ENCODE results near the gene TMBIM1. TPM values are rescaled to one million over a fixed set of nuclear protein-coding genes. Genes with fewer than 3 reads are reported as not detected.
"Not testable (repeated sequence)": the region's sequence is repeated elsewhere in the genome, so short reads cannot be mapped to it uniquely, and the experiment has no call there.

The TMBIM1 gene
- polyA plus RNA-seq, 2 donors: 196 to 231 TPM

DNA sequence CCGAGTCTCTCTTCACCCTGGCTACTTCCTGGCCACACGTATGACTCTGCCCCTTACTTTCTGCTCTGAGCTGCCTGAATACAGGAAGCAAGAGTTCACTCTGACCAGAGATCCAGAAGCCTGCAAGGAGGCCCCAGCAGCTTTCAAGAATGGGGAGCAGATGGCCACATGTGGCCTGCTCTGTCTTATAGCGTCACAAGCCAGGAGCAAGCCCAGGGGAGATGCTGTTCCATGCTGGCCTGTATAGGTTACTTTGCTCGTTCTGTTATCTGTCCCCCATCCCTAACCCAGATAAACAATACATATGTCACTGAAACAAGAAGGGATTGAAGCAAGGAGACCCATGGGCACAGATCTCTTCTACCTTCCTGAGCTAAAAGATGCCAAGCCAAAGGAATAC, 17.7 kb downstream of the TMBIM1 start:
- Histone ChIP-seq H3K36me3 (ENCODE audit: control insufficient read depth in 2 of 2, insufficient read depth in 2 of 2, low read length in 1 of 2) (peaks cover 24 to 61% of the 10 kb centered on the region in 2 donors), H3K27ac (ENCODE audit: low read depth in 2 of 2, low read length in 1 of 2) (peak overlapping the region; percentile 53 to 54), H3K4me1 (ENCODE audit: control insufficient read depth in 2 of 2, insufficient read depth in 2 of 2, low read length in 1 of 2) (peaks cover 4 to 28% of the 10 kb centered on the region in 2 donors), H3K27me3 (ENCODE audit: control insufficient read depth in 1 of 2, insufficient read depth in 2 of 2, low read length in 2 of 2) (no peaks in the 10 kb centered on the region), H3K4me3 (ENCODE audit: low read depth in 1 of 2, low read length in 2 of 2) (no peak overlapping the region), H3K9me3 (ENCODE audit: control insufficient read depth in 2 of 2, insufficient read depth in 1 of 2, low read depth in 1 of 2, low read length in 1 of 2) (no peaks in the 10 kb centered on the region)
- 76 to 77% methylated on average over 4 of the region's 4 CpGs for WGBS, 2 donors

DNA sequence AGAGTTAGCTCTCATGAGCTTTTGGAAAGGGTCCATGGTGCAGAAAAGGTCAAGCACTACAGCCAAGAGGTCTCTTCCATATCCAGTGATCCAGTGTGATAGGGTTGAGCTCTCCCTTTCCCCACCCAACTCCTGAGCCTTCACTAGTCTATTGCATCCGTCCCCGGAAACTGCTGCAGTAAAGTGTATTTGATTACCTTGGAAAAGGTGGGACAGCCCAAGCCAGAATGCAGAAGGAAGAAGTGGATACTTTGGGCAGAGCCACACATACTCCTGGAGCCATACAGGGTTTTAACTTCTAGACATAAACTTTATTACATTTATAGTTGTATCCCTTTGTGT, 18.4 kb downstream of the TMBIM1 start:
- Histone ChIP-seq H3K36me3 (ENCODE audit: control insufficient read depth in 2 of 2, insufficient read depth in 2 of 2, low read length in 1 of 2) (peaks cover 20 to 54% of the 10 kb centered on the region in 2 donors), H3K4me1 (ENCODE audit: control insufficient read depth in 2 of 2, insufficient read depth in 2 of 2, low read length in 1 of 2) (peaks cover 6 to 25% of the 10 kb centered on the region in 2 donors), H3K27me3 (ENCODE audit: control insufficient read depth in 1 of 2, insufficient read depth in 2 of 2, low read length in 2 of 2) (no peaks in the 10 kb centered on the region), H3K27ac (ENCODE audit: low read depth in 2 of 2, low read length in 1 of 2) (peak overlapping the region; percentile 53 to 77), H3K9me3 (ENCODE audit: control insufficient read depth in 2 of 2, insufficient read depth in 1 of 2, low read depth in 1 of 2, low read length in 1 of 2) (no peaks in the 10 kb centered on the region), H3K4me3 (ENCODE audit: low read depth in 1 of 2, low read length in 2 of 2) (no peak overlapping the region)
- 81 to 84% methylated on average over 2 of the region's 2 CpGs for WGBS, 2 donors

- 68 to 74% methylated on average over 8 of the region's 8 CpGs for WGBS, 2 donors
Observed at GRCh38 chr2:218273214-218273907, 18.9 kb downstream of the TMBIM1 start.

GRCh38 chr2:218272531-218273212, 19.6 kb downstream of the TMBIM1 start:
- 14 to 17% methylated on average over 18 of the region's 18 CpGs for WGBS, 2 donors
- peak overlapping the region in 1 of 2 donors; percentile 2 for H3K4me3 ChIP-seq (ENCODE audit: low read depth in 1 of 2, low read length in 2 of 2)
- peaks cover 6 to 17% of the 10 kb centered on the region in 2 donors for H3K4me1 ChIP-seq (ENCODE audit: control insufficient read depth in 2 of 2, insufficient read depth in 2 of 2, low read length in 1 of 2)
- no peaks in the 10 kb centered on the region for H3K27me3 ChIP-seq (ENCODE audit: control insufficient read depth in 1 of 2, insufficient read depth in 2 of 2, low read length in 2 of 2)
- H3K36me3 ChIP-seq (ENCODE audit: control insufficient read depth in 2 of 2, insufficient read depth in 2 of 2, low read length in 1 of 2): peaks cover 20 to 43% of the 10 kb centered on the region in 2 donors
- peak overlapping the region; percentile 87 to 93 for H3K27ac ChIP-seq (ENCODE audit: low read depth in 2 of 2, low read length in 1 of 2)
- no peaks in the 10 kb centered on the region for H3K9me3 ChIP-seq (ENCODE audit: control insufficient read depth in 2 of 2, insufficient read depth in 1 of 2, low read depth in 1 of 2, low read length in 1 of 2)

More at GRCh38 chr2:218273214-218273907, 18.9 kb downstream of the TMBIM1 start:
- Histone ChIP-seq H3K4me1 (ENCODE audit: control insufficient read depth in 2 of 2, insufficient read depth in 2 of 2, low read length in 1 of 2) (peaks cover 6 to 20% of the 10 kb centered on the region in 2 donors), H3K36me3 (ENCODE audit: control insufficient read depth in 2 of 2, insufficient read depth in 2 of 2, low read length in 1 of 2) (peaks cover 20 to 49% of the 10 kb centered on the region in 2 donors), H3K27ac (ENCODE audit: low read depth in 2 of 2, low read length in 1 of 2) (peak overlapping the region; percentile 87 to 89)
- H3K4me3 ChIP-seq (ENCODE audit: low read depth in 1 of 2, low read length in 2 of 2); H3K9me3 ChIP-seq (ENCODE audit: control insufficient read depth in 2 of 2, insufficient read depth in 1 of 2, low read depth in 1 of 2, low read length in 1 of 2); H3K27me3 ChIP-seq (ENCODE audit: control insufficient read depth in 1 of 2, insufficient read depth in 2 of 2, low read length in 2 of 2): not testable (repeated sequence)

DNA sequence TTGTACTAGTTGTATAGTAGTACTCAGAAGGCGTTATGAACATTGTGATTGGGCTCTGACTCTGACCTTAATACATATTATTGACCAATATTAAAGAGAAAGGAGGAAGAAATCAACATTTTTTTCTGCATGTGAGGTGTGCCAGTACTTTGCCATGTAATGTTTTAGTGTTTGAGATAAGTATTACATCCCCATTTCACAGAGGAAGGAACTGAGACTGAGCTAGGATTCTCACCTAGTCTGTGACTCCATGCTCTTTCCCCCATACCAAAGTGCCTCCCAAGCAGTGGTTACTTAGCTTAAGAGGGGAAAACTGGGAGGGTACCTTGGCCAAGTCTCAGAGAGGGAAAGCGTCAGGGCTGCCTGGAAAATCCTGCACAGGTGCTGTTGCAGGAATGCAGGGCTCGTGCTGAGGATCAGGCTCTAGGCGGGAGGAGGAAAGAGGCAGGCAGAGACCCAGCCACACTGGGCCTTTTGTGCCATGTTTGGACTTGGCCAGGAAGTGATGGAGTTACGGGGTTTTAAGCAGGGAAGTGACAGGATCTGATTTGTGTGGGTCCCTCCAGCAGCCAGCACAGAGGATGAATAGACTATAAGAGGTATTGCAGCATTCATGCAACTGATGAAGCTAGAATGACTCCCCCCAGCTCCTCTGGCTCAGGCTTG, 20.3 kb downstream of the TMBIM1 start:
- Histone ChIP-seq H3K27ac (ENCODE audit: low read depth in 2 of 2, low read length in 1 of 2) (peak overlapping the region; percentile 87 to 95), H3K27me3 (ENCODE audit: control insufficient read depth in 1 of 2, insufficient read depth in 2 of 2, low read length in 2 of 2) (no peaks in the 10 kb centered on the region), H3K36me3 (ENCODE audit: control insufficient read depth in 2 of 2, insufficient read depth in 2 of 2, low read length in 1 of 2) (peaks cover 19 to 42% of the 10 kb centered on the region in 2 donors), H3K9me3 (ENCODE audit: control insufficient read depth in 2 of 2, insufficient read depth in 1 of 2, low read depth in 1 of 2, low read length in 1 of 2) (no peaks in the 10 kb centered on the region), H3K4me1 (ENCODE audit: control insufficient read depth in 2 of 2, insufficient read depth in 2 of 2, low read length in 1 of 2) (peaks cover 6 to 15% of the 10 kb centered on the region in 2 donors), H3K4me3 (ENCODE audit: low read depth in 1 of 2, low read length in 2 of 2) (peak overlapping the region; percentile 69 to 77)
- WGBS, 2 donors: 32 to 33% methylated on average over 5 of the region's 5 CpGs

GRCh38 chr2:218271487-218271797, 20.9 kb downstream of the TMBIM1 start:
- 26 to 34% methylated on average over 4 of the region's 4 CpGs for WGBS, 2 donors
- Histone ChIP-seq H3K4me3 (ENCODE audit: low read depth in 1 of 2, low read length in 2 of 2) (peak overlapping the region; percentile 69 to 77), H3K4me1 (ENCODE audit: control insufficient read depth in 2 of 2, insufficient read depth in 2 of 2, low read length in 1 of 2) (peaks cover 6 to 15% of the 10 kb centered on the region in 2 donors), H3K27me3 (ENCODE audit: control insufficient read depth in 1 of 2, insufficient read depth in 2 of 2, low read length in 2 of 2) (no peaks in the 10 kb centered on the region), H3K36me3 (ENCODE audit: control insufficient read depth in 2 of 2, insufficient read depth in 2 of 2, low read length in 1 of 2) (peaks cover 14 to 41% of the 10 kb centered on the region in 2 donors), H3K27ac (ENCODE audit: low read depth in 2 of 2, low read length in 1 of 2) (peak overlapping the region; percentile 87 to 95), H3K9me3 (ENCODE audit: control insufficient read depth in 2 of 2, insufficient read depth in 1 of 2, low read depth in 1 of 2, low read length in 1 of 2) (no peaks in the 10 kb centered on the region)

DNA sequence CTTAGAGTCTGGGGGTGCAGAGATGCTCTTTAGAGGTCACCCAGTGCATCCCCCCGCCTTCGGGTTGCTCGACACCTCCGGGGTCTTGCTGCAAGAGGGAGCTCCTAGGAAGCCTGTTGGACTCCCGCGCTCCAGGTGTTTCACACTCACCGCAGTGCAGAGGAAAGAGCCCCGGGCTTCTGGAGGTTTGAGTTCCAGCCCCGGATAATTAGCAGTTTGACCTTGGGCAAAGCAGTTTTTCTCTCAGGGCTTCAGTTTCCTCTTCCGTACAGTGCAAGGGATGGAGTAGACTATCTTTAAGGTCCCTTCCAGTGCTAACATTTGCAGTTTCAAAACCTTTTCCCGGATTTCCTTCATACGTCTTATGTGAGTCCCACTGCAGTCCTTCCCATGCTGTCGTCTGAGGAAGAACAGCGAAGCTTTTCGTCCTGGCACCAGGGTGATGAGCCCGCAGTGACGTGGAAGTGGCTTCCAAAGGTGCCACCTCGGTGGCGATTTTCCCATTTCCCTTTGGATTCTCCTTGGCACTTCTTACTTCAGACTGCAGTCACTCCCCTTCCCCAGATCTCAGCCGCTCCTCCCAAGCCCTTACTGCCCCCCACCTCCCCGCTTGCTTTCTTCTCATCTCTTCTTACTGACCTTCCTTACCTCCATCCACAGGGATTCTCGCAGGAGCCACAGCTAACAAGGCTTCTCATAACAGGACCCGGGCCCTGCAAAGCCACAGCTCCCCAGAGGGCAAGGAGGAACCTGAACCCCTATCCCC, 21.4 kb downstream of the TMBIM1 start:
- H3K27ac ChIP-seq (ENCODE audit: low read depth in 2 of 2, low read length in 1 of 2): peak overlapping the region; percentile 87 to 95
- peaks cover 6 to 15% of the 10 kb centered on the region in 2 donors for H3K4me1 ChIP-seq (ENCODE audit: control insufficient read depth in 2 of 2, insufficient read depth in 2 of 2, low read length in 1 of 2)
- H3K4me3 ChIP-seq (ENCODE audit: low read depth in 1 of 2, low read length in 2 of 2): peak overlapping the region; percentile 69 to 77
- WGBS, 2 donors: 5 to 6% methylated on average over 23 of the region's 23 CpGs
- no peaks in the 10 kb centered on the region for H3K9me3 ChIP-seq (ENCODE audit: control insufficient read depth in 2 of 2, insufficient read depth in 1 of 2, low read depth in 1 of 2, low read length in 1 of 2)
- H3K27me3 ChIP-seq (ENCODE audit: control insufficient read depth in 1 of 2, insufficient read depth in 2 of 2, low read length in 2 of 2): no peaks in the 10 kb centered on the region
- peaks cover 11 to 43% of the 10 kb centered on the region in 2 donors for H3K36me3 ChIP-seq (ENCODE audit: control insufficient read depth in 2 of 2, insufficient read depth in 2 of 2, low read length in 1 of 2)

GRCh38 chr2:218269900-218270720, 22.2 kb downstream of the TMBIM1 start, which contains the start of the genes AAMP and PNKD:
Gene AAMP (minus strand): TSS chr2:218270137. CDS start chr2:218270086, 51 bp downstream.
Gene PNKD (plus strand): TSS chr2:218270519. CDS start chr2:218270536, 17 bp downstream.
- peaks cover 11 to 43% of the 10 kb centered on the region in 2 donors for H3K36me3 ChIP-seq (ENCODE audit: control insufficient read depth in 2 of 2, insufficient read depth in 2 of 2, low read length in 1 of 2)
- H3K27me3 ChIP-seq (ENCODE audit: control insufficient read depth in 1 of 2, insufficient read depth in 2 of 2, low read length in 2 of 2): no peaks in the 10 kb centered on the region
- WGBS, 2 donors: 1% methylated on average over 64 of the region's 64 CpGs
- H3K4me3 ChIP-seq (ENCODE audit: low read depth in 1 of 2, low read length in 2 of 2): peak within 1 kb of the TSS; percentile 71 to 77
- no peaks in the 10 kb centered on the region for H3K9me3 ChIP-seq (ENCODE audit: control insufficient read depth in 2 of 2, insufficient read depth in 1 of 2, low read depth in 1 of 2, low read length in 1 of 2)
- H3K4me1 ChIP-seq (ENCODE audit: control insufficient read depth in 2 of 2, insufficient read depth in 2 of 2, low read length in 1 of 2): peaks cover 6 to 15% of the 10 kb centered on the region in 2 donors
- H3K27ac ChIP-seq (ENCODE audit: low read depth in 2 of 2, low read length in 1 of 2): peak within 1 kb of the TSS; percentile 87 to 95
